ENCODE data around the gene ZFHX2.

ZFHX2 gene

GRCh38 chr14:23546450-23547035 lies 5.0 kb downstream of the ZFHX2 start:
- Histone ChIP-seq H3K4me3 (ENCODE audit: low read depth, low read length) (no peak overlapping the region), H3K9me3 (ENCODE audit: severe bottlenecking) (no peaks in the 10 kb centered on the region), H3K27ac (no peak overlapping the region), H3K36me3 (no peaks in the 10 kb centered on the region; the same call in 1 of the 2 replicates), H3K27me3 (ENCODE audit: insufficient read depth, low read depth, severe bottlenecking) (no peaks in the 10 kb centered on the region)
- TF ChIP-seq, protein P1, sequence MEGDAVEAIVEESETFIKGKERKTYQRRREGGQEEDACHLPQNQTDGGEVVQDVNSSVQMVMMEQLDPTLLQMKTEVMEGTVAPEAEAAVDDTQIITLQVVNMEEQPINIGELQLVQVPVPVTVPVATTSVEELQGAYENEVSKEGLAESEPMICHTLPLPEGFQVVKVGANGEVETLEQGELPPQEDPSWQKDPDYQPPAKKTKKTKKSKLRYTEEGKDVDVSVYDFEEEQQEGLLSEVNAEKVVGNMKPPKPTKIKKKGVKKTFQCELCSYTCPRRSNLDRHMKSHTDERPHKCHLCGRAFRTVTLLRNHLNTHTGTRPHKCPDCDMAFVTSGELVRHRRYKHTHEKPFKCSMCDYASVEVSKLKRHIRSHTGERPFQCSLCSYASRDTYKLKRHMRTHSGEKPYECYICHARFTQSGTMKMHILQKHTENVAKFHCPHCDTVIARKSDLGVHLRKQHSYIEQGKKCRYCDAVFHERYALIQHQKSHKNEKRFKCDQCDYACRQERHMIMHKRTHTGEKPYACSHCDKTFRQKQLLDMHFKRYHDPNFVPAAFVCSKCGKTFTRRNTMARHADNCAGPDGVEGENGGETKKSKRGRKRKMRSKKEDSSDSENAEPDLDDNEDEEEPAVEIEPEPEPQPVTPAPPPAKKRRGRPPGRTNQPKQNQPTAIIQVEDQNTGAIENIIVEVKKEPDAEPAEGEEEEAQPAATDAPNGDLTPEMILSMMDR (IDR thresholded peaks at IDR 0.05; ENCODE audit: low read depth, low read length): no peak
- DNase-seq: no peak

- no peaks in the 10 kb centered on the region; the same call in 1 of the 2 replicates for H3K36me3 ChIP-seq
- TF ChIP-seq, protein P1 (IDR thresholded peaks at IDR 0.05; ENCODE audit: low read depth, low read length): no peak
Measured at GRCh38 chr14:23545740-23546365, 5.7 kb downstream of the ZFHX2 start.

GRCh38 chr14:23544511-23545447 lies 6.8 kb downstream of the ZFHX2 start:
- Histone ChIP-seq H3K27ac (no peak overlapping the region), H3K9me3 (ENCODE audit: severe bottlenecking) (no peaks in the 10 kb centered on the region), H3K27me3 (ENCODE audit: insufficient read depth, low read depth, severe bottlenecking) (no peaks in the 10 kb centered on the region), H3K36me3 (no peaks in the 10 kb centered on the region; the same call in 1 of the 2 replicates), H3K4me3 (ENCODE audit: low read depth, low read length) (no peak overlapping the region)
- TF ChIP-seq, protein P1 (IDR thresholded peaks at IDR 0.05; ENCODE audit: low read depth, low read length): no peak
- DNase-seq: no peak

More at GRCh38 chr14:23545740-23546365, 5.7 kb downstream of the ZFHX2 start:
- no peaks in the 10 kb centered on the region for H3K27me3 ChIP-seq (ENCODE audit: insufficient read depth, low read depth, severe bottlenecking)
- H3K27ac ChIP-seq: no peak overlapping the region
- no peak for DNase-seq
- H3K4me3 ChIP-seq (ENCODE audit: low read depth, low read length): no peak overlapping the region
- no peaks in the 10 kb centered on the region for H3K9me3 ChIP-seq (ENCODE audit: severe bottlenecking)

- Histone ChIP-seq H3K36me3 (no peaks in the 10 kb centered on the region; the same call in 1 of the 2 replicates), H3K27ac (no peak overlapping the region), H3K27me3 (ENCODE audit: insufficient read depth, low read depth, severe bottlenecking) (no peaks in the 10 kb centered on the region), H3K4me3 (ENCODE audit: low read depth, low read length) (no peak overlapping the region), H3K9me3 (ENCODE audit: severe bottlenecking) (no peaks in the 10 kb centered on the region)
- TF ChIP-seq, protein P1 (IDR thresholded peaks at IDR 0.05; ENCODE audit: low read depth, low read length): no peak
- DNase-seq: no peak
Measured at GRCh38 chr14:23543403-23543802, 8.2 kb downstream of the ZFHX2 start.

- TF ChIP-seq, protein P1 (IDR thresholded peaks at IDR 0.05; ENCODE audit: low read depth, low read length): no peak
- Histone ChIP-seq H3K4me3 (ENCODE audit: low read depth, low read length) (no peak overlapping the region), H3K27me3 (ENCODE audit: insufficient read depth, low read depth, severe bottlenecking) (no peaks in the 10 kb centered on the region), H3K9me3 (ENCODE audit: severe bottlenecking) (no peaks in the 10 kb centered on the region), H3K27ac (no peak overlapping the region), H3K36me3 (no peaks in the 10 kb centered on the region; the same call in 1 of the 2 replicates)
- no peak for DNase-seq
Measured at GRCh38 chr14:23542261-23542660, 9.3 kb downstream of the ZFHX2 start.
